Thyroid gland (tissue), 4 donors: ENCODE measurements around the gene EIF5. TPM values are rescaled to one million over a fixed set of nuclear protein-coding genes. Genes with fewer than 3 reads are reported as not detected.

Experiments used
- DNase-seq, 2 donors: peaks; one replicate each; pipeline ENCODE4 v3.0.0-alpha.2; 2019
- H3K27ac ChIP-seq, 3 donors: fragments of 200-600 bp; sonication (generic); 1 replicate in 2 of 3; 2 replicates in 1 of 3; pipeline ENCODE4 v1.5.1; 2016 to 2019; ENCODE audit warnings: mild to moderate bottlenecking in 1 of 3, moderate library complexity in 1 of 3
- H3K27me3 ChIP-seq: fragments of 200-600 bp; sonication (generic); one replicate; pipeline ENCODE4 v1.5.1; 2019
- H3K36me3 ChIP-seq, 2 donors: fragments of 200-600 bp; sonication (generic); one replicate each; pipeline ENCODE4 v1.5.1; 2016 to 2019
- H3K4me1 ChIP-seq, 2 donors: fragments of 200-600 bp; sonication (generic); one replicate each; pipeline ENCODE4 v1.5.1; 2017 to 2019
- H3K4me3 ChIP-seq, 3 donors: fragments of 200-600 bp; sonication (generic); replicated peaks in 1 of 3; 1 replicate in 2 of 3; 2 replicates in 1 of 3; pipeline ENCODE4 v1.5.1; 2016; ENCODE audit warnings: mild to moderate bottlenecking in 1 of 3
- H3K9me3 ChIP-seq: fragments of 200-600 bp; sonication (generic); one replicate; pipeline ENCODE4 v1.5.1; 2017
- CTCF ChIP-seq, 6 experiments: fragments of 200-600 bp in 3 of 6; fragments of 450-650 bp in 3 of 6; sonication (generic) in 3 of 6; IDR thresholded peaks; one replicate each; pipeline ENCODE4 v1.5.1; 2016 to 2019; ENCODE audit warnings: antibody characterized with exemption in 6 of 6, mild to moderate bottlenecking in 2 of 6, inconsistent platforms in 1 of 6, moderate library complexity in 1 of 6
- POLR2A ChIP-seq, 2 donors: fragments of 450-650 bp; IDR thresholded peaks; one replicate each; pipeline ENCODE4 v1.6.1; 2017; ENCODE audit warnings: antibody characterized with exemption in 2 of 2, mild to moderate bottlenecking in 2 of 2, moderate library complexity in 1 of 2
- WGBS, 2 donors: methylation state at CpG; one replicate each; pipeline ENCODE4 v1.1.5; 2017; 5-methylcytosine and 5-hydroxymethylcytosine counted together
- intact Hi-C: fragments of 100-400 bp; cut with DNase I; formaldehyde crosslinking; loops from one replicate; pipeline ENCODE4 v1.15.1; 2023
- total RNA-seq, 4 donors: library from RNA; depleted of rRNA; stranded (reverse); fragments of >200 nt; gene quantifications; one replicate each; pipeline ENCODE4 v1.2.3, GENCODE V29; 2016

Gene EIF5
- total RNA-seq, 4 donors from 2014 or later: 257 to 428 (median 329) TPM

GRCh38 chr14:103388664-103389063 is 54.6 kb downstream of the EIF5 start:
- intact Hi-C loops: loop anchor here (10.0 kb wide), 1 partner anchor 56 kb away; no protein-coding TSS in a partner anchor
- no peak for TF ChIP-seq POLR2A (IDR thresholded peaks at IDR 0.05)
- no peak for TF ChIP-seq CTCF (IDR thresholded peaks at IDR 0.05)
- Histone ChIP-seq H3K4me3 (no peak overlapping the region), H3K27me3 (no peaks in the 10 kb centered on the region), H3K9me3 (no peaks in the 10 kb centered on the region), H3K36me3 (no peaks in the 10 kb centered on the region), H3K4me1 (peaks cover 46 to 59% of the 10 kb centered on the region in 2 donors), H3K27ac (peak overlapping the region in 1 of 3 donors; percentile 21)
- 93 to 97% methylated on average over 1 of the region's 1 CpG for WGBS, 2 donors
- DNase-seq: no peak

- Histone ChIP-seq H3K36me3 (no peaks in the 10 kb centered on the region), H3K27me3 (no peaks in the 10 kb centered on the region), H3K4me3 (no peak overlapping the region), H3K9me3 (no peaks in the 10 kb centered on the region), H3K27ac (peak overlapping the region in 1 of 3 donors; percentile 34), H3K4me1 (peaks cover 60 to 71% of the 10 kb centered on the region in 2 donors)
- TF ChIP-seq CTCF (IDR thresholded peaks at IDR 0.05): no peak
- TF ChIP-seq POLR2A (IDR thresholded peaks at IDR 0.05): no peak
- intact Hi-C loops: no loop called here
- no peak for DNase-seq
- 65 to 84% methylated on average over 3 to 4 of the region's 4 CpGs for WGBS, 2 donors
Observed at GRCh38 chr14:103390605-103391004, 56.6 kb downstream of the EIF5 start.

- Histone ChIP-seq H3K36me3 (no peaks in the 10 kb centered on the region), H3K9me3 (no peaks in the 10 kb centered on the region), H3K27ac (peak overlapping the region in 1 of 3 donors; percentile 34), H3K4me1 (peaks cover 64 to 76% of the 10 kb centered on the region in 2 donors), H3K27me3 (no peaks in the 10 kb centered on the region), H3K4me3 (no peak overlapping the region)
- 12 to 15% methylated on average over 4 of the region's 4 CpGs for WGBS, 2 donors
- peak; percentile 22 to 31 for DNase-seq
- TF ChIP-seq POLR2A (IDR thresholded peaks at IDR 0.05) (no peak), CTCF (IDR thresholded peaks at IDR 0.05) (peak; percentile 36 to 60 (median 50))
- intact Hi-C loops: no loop called here
Observed at GRCh38 chr14:103391048-103391447, 57.0 kb downstream of the EIF5 start.

GRCh38 chr14:103392106-103392505 is 58.1 kb downstream of the EIF5 start:
- Histone ChIP-seq H3K36me3 (no peaks in the 10 kb centered on the region), H3K27ac (peak overlapping the region in 2 of 3 donors; percentile 35 to 63), H3K4me3 (no peak overlapping the region), H3K27me3 (no peaks in the 10 kb centered on the region), H3K4me1 (peaks cover 72 to 76% of the 10 kb centered on the region in 2 donors), H3K9me3 (no peaks in the 10 kb centered on the region)
- WGBS, 2 donors: 39 to 61% methylated on average over 5 of the region's 5 CpGs
- no peak for DNase-seq
- intact Hi-C loops: no loop called here
- no peak for TF ChIP-seq CTCF (IDR thresholded peaks at IDR 0.05)

GRCh38 chr14:103392572-103392971 is 58.5 kb downstream of the EIF5 start:
- DNase-seq: no peak
- WGBS, 2 donors: 97 to 98% methylated on average over 8 of the region's 8 CpGs
- H3K4me3 ChIP-seq: no peak overlapping the region
- intact Hi-C loops: no loop called here
- no peaks in the 10 kb centered on the region for H3K27me3 ChIP-seq
- no peaks in the 10 kb centered on the region for H3K36me3 ChIP-seq
- H3K27ac ChIP-seq: peak overlapping the region in 2 of 3 donors; percentile 49 to 63
- H3K9me3 ChIP-seq: no peaks in the 10 kb centered on the region
- peaks cover 67 to 71% of the 10 kb centered on the region in 2 donors for H3K4me1 ChIP-seq
- TF ChIP-seq POLR2A (IDR thresholded peaks at IDR 0.05): no peak
- no peak for TF ChIP-seq CTCF (IDR thresholded peaks at IDR 0.05)
